Mesodermal cell (in vitro differentiated cells): Measurements from ENCODE around the gene FBLN5.

Experiments used
- H3K27ac ChIP-seq: 2 replicates; pipeline ENCODE4 v1.7.0; 2013; ENCODE audit warnings: mild to moderate bottlenecking, low read depth, low read length, moderate library complexity; ENCODE audit not compliant: severe bottlenecking
- H3K36me3 ChIP-seq: 2 replicates; pipeline ENCODE4 v1.7.1; 2013; ENCODE audit warnings: mild to moderate bottlenecking, low read length, moderate library complexity; ENCODE audit not compliant: control insufficient read depth, insufficient read depth
- H3K4me1 ChIP-seq: one replicate; pipeline ENCODE4 v1.7.1; 2013; ENCODE audit warnings: mild to moderate bottlenecking, low read length; ENCODE audit not compliant: insufficient read depth, control insufficient read depth, poor library complexity, severe bottlenecking
- H3K4me3 ChIP-seq: 2 replicates; pipeline ENCODE4 v1.7.0; 2013; ENCODE audit warnings: low read length, control low read depth, mild to moderate bottlenecking; ENCODE audit not compliant: insufficient read depth, poor library complexity, severe bottlenecking; ENCODE audit errors: extremely low read depth
- H3K9me3 ChIP-seq: 2 replicates; pipeline ENCODE4 v1.7.1; 2013; ENCODE audit warnings: mild to moderate bottlenecking, low read length, moderate library complexity; ENCODE audit not compliant: control insufficient read depth
- WGBS, 2 experiments: methylation state at CpG; one replicate each; pipeline ENCODE4 v1.1.5; 2013; ENCODE audit warnings: missing lambda C conversion rate in 2 of 2; ENCODE audit not compliant: insufficient coverage in 2 of 2; 5-methylcytosine and 5-hydroxymethylcytosine counted together

The FBLN5 gene

GRCh38 chr14:91829511-91829910, 118.0 kb downstream of the FBLN5 start:
- H3K36me3 ChIP-seq: no peaks in the 10 kb centered on the region
- H3K9me3 ChIP-seq: no peaks in the 10 kb centered on the region
- no peaks in the 10 kb centered on the region for H3K4me1 ChIP-seq
- WGBS, 2 experiments: 100% methylated on average over 1 of the region's 2 CpGs
- H3K27ac ChIP-seq: no peak overlapping the region
- no peak overlapping the region for H3K4me3 ChIP-seq

- no CpG with 5 or more reads among the region's 1 CpG for WGBS, 2 experiments
- no peaks in the 10 kb centered on the region for H3K4me1 ChIP-seq
- no peak overlapping the region for H3K27ac ChIP-seq
- no peaks in the 10 kb centered on the region for H3K9me3 ChIP-seq
- no peak overlapping the region for H3K4me3 ChIP-seq
- no peaks in the 10 kb centered on the region for H3K36me3 ChIP-seq
These were observed 119.7 kb downstream of the FBLN5 start for GRCh38 chr14:91827746-91828145.
